H9 (cell line): ENCODE measurements around the gene SHC1. TPM values are rescaled to one million over a fixed set of nuclear protein-coding genes. Genes with fewer than 3 reads are reported as not detected.

ENCODE experiments used
- DNase-seq: peaks from one replicate; pipeline ENCODE4 v3.0.0-alpha.2; 2017
- H2AFZ ChIP-seq: one replicate; pipeline ENCODE4 v1.6.1; 2013; ENCODE audit warnings: mild to moderate bottlenecking, low read length, control low read depth, moderate library complexity
- H2AK5ac ChIP-seq: 2 replicates; pipeline ENCODE4 v1.6.1; 2013; ENCODE audit warnings: low read length, control low read depth, mixed read lengths; ENCODE audit not compliant: insufficient read length
- H2BK120ac ChIP-seq: one replicate; pipeline ENCODE4 v1.6.1; 2013; ENCODE audit warnings: low read depth, mild to moderate bottlenecking, low read length, control low read depth, inconsistent platforms; ENCODE audit not compliant: poor library complexity, severe bottlenecking
- H2BK12ac ChIP-seq: 2 replicates; pipeline ENCODE4 v1.6.1; 2013; ENCODE audit warnings: low read length, control low read depth, mixed read lengths, low read depth; ENCODE audit not compliant: insufficient read length
- H2BK15ac ChIP-seq: 2 replicates; pipeline ENCODE4 v1.6.1; 2013; ENCODE audit warnings: low read depth, low read length, control low read depth
- H2BK20ac ChIP-seq: one replicate; pipeline ENCODE4 v1.6.1; 2013; ENCODE audit warnings: low read depth, mild to moderate bottlenecking, low read length, control low read depth, inconsistent platforms; ENCODE audit not compliant: poor library complexity, severe bottlenecking
- H2BK5ac ChIP-seq: 2 replicates; pipeline ENCODE4 v1.6.1; 2013; ENCODE audit warnings: low read length, control low read depth, mixed read lengths; ENCODE audit not compliant: insufficient read length
- H3K14ac ChIP-seq: 2 replicates; pipeline ENCODE4 v1.6.1; 2013; ENCODE audit warnings: low read length, control low read depth; ENCODE audit not compliant: insufficient read depth
- H3K18ac ChIP-seq: 2 replicates; pipeline ENCODE4 v1.6.1; 2013; ENCODE audit warnings: low read depth, mild to moderate bottlenecking, mixed read lengths, low read length, control low read depth; ENCODE audit not compliant: insufficient read length
- H3K23ac ChIP-seq: 2 replicates; pipeline ENCODE4 v1.6.1; 2013; ENCODE audit warnings: low read length, control low read depth, mixed read lengths, low read depth; ENCODE audit not compliant: insufficient read length
- H3K23me2 ChIP-seq: 2 replicates; pipeline ENCODE4 v1.6.1; 2013; ENCODE audit warnings: low read depth, mild to moderate bottlenecking, mixed read lengths, low read length, control low read depth; ENCODE audit not compliant: insufficient read length, poor library complexity, severe bottlenecking
- H3K27ac ChIP-seq: 2 replicates; pipeline ENCODE4 v1.5.1; 2013; ENCODE audit warnings: low read length, control low read depth, mixed read lengths, low read depth; ENCODE audit not compliant: insufficient read length
- H3K27me3 ChIP-seq: 2 replicates; pipeline ENCODE4 v1.6.1; 2013; ENCODE audit warnings: low read length, control low read depth, inconsistent platforms; ENCODE audit not compliant: insufficient read depth
- H3K4ac ChIP-seq: 2 replicates; pipeline ENCODE4 v1.6.1; 2013; ENCODE audit warnings: low read depth, mild to moderate bottlenecking, control low read depth, inconsistent platforms, low read length, moderate library complexity
- H3K4me1 ChIP-seq: 2 replicates; pipeline ENCODE4 v1.6.1; 2013; ENCODE audit warnings: low read length, control low read depth, inconsistent platforms; ENCODE audit not compliant: insufficient read depth
- H3K4me2 ChIP-seq: 2 replicates; pipeline ENCODE4 v1.6.1; 2013; ENCODE audit warnings: low read length, control low read depth, mixed read lengths; ENCODE audit not compliant: insufficient read length, insufficient read depth
- H3K56ac ChIP-seq: 2 replicates; pipeline ENCODE4 v1.6.1; 2013; ENCODE audit warnings: low read depth, mild to moderate bottlenecking, mixed read lengths, low read length, control low read depth; ENCODE audit not compliant: insufficient read length
- H3K79me1 ChIP-seq: 2 replicates; pipeline ENCODE4 v1.6.1; 2013; ENCODE audit warnings: low read depth, mild to moderate bottlenecking, moderate library complexity, low read length, control low read depth, inconsistent platforms; ENCODE audit not compliant: insufficient read depth, poor library complexity, severe bottlenecking
- H3K79me2 ChIP-seq: 2 replicates; pipeline ENCODE4 v1.6.1; 2013; ENCODE audit warnings: low read length, control low read depth, inconsistent platforms; ENCODE audit not compliant: insufficient read depth
- H3K9ac ChIP-seq: 2 replicates; pipeline ENCODE4 v1.6.1; 2013; ENCODE audit warnings: low read length, control low read depth, mixed read lengths; ENCODE audit not compliant: insufficient read length; ENCODE audit errors: extremely low read depth
- H3K9me3 ChIP-seq: one replicate; pipeline ENCODE4 v1.6.1; 2013; ENCODE audit warnings: low read depth, low read length, inconsistent platforms; ENCODE audit not compliant: control insufficient read depth
- H3T11ph ChIP-seq: one replicate; pipeline ENCODE4 v1.6.1; 2013; ENCODE audit warnings: mild to moderate bottlenecking, low read length, control low read depth, inconsistent platforms
- H4K20me1 ChIP-seq: one replicate; pipeline ENCODE4 v1.6.1; 2013; ENCODE audit not compliant: control insufficient read depth, insufficient read length, insufficient read depth
- H4K5ac ChIP-seq: 2 replicates; pipeline ENCODE4 v1.6.1; 2013; ENCODE audit warnings: low read depth, mild to moderate bottlenecking, mixed read lengths, low read length, control low read depth; ENCODE audit not compliant: insufficient read length
- H4K8ac ChIP-seq: replicated peaks from 2 replicates; pipeline ENCODE4 v1.6.1; 2013; ENCODE audit warnings: low read length, control low read depth, mixed read lengths, low read depth; ENCODE audit not compliant: insufficient read length
- H4K91ac ChIP-seq: 2 replicates; pipeline ENCODE4 v1.6.1; 2013; ENCODE audit warnings: low read depth, mild to moderate bottlenecking, moderate library complexity, mixed read lengths, low read length, control low read depth; ENCODE audit not compliant: insufficient read length
- H3K27ac Mint-ChIP-seq, 3 experiments: 2 replicates in 2 of 3; 3 replicates in 1 of 3; pipeline ENCODE4 v1.8.0; 2020 to 2021; ENCODE audit warnings: mixed read lengths in 3 of 3, mild to moderate bottlenecking in 1 of 3, moderate library complexity in 1 of 3
- H3K27me3 Mint-ChIP-seq: 2 replicates; pipeline ENCODE4 v1.8.0; 2021; ENCODE audit warnings: low read depth, mild to moderate bottlenecking, moderate library complexity, mixed read lengths
- H3K36me3 Mint-ChIP-seq, 3 experiments: 2 replicates in 2 of 3; 3 replicates in 1 of 3; pipeline ENCODE4 v1.8.0; 2020 to 2021; ENCODE audit warnings: low read depth in 3 of 3, mixed read lengths in 3 of 3; ENCODE audit not compliant: insufficient read depth in 1 of 3
- H3K4me1 Mint-ChIP-seq, 2 experiments: 2 replicates each; pipeline ENCODE4 v1.8.0; 2020; ENCODE audit warnings: mixed read lengths in 2 of 2
- H3K4me3 Mint-ChIP-seq, 2 experiments: 2 replicates in 1 of 2; 3 replicates in 1 of 2; pipeline ENCODE4 v1.8.0; 2020 to 2021; ENCODE audit warnings: mild to moderate bottlenecking in 2 of 2, mixed read lengths in 2 of 2, moderate library complexity in 1 of 2
- H3K9me3 Mint-ChIP-seq, 2 experiments: 2 replicates in 1 of 2; 3 replicates in 1 of 2; pipeline ENCODE4 v1.8.0; 2020; ENCODE audit warnings: mild to moderate bottlenecking in 2 of 2, mixed read lengths in 2 of 2, moderate library complexity in 1 of 2
- WGBS: extraction: QIAGEN DNeasy Blood & Tissue Kit; methylation state at CpG from one replicate; pipeline ENCODE4 v1.1.7; 2013; ENCODE audit warnings: missing lambda C conversion rate, low lambda C conversion rate, mixed read lengths; ENCODE audit not compliant: insufficient read length; ENCODE audit errors: extremely low coverage; 5-methylcytosine and 5-hydroxymethylcytosine counted together
- total RNA-seq: library from RNA; stranded (reverse); gene quantifications from 2 replicates; pipeline ENCODE4 v1.2.1, GENCODE V29; 2021
- TF ChIP-seq, protein P1 (sequence below): fragments of 200-600 bp; sonication (generic); conservative IDR thresholded peaks from 3 replicates; pipeline ENCODE4 v1.8.0; 2021; ENCODE audit warnings: antibody characterized with exemption, mild to moderate bottlenecking

The SHC1 gene
- total RNA-seq, 1 experiment from 2014 or later: 168 TPM

DNA sequence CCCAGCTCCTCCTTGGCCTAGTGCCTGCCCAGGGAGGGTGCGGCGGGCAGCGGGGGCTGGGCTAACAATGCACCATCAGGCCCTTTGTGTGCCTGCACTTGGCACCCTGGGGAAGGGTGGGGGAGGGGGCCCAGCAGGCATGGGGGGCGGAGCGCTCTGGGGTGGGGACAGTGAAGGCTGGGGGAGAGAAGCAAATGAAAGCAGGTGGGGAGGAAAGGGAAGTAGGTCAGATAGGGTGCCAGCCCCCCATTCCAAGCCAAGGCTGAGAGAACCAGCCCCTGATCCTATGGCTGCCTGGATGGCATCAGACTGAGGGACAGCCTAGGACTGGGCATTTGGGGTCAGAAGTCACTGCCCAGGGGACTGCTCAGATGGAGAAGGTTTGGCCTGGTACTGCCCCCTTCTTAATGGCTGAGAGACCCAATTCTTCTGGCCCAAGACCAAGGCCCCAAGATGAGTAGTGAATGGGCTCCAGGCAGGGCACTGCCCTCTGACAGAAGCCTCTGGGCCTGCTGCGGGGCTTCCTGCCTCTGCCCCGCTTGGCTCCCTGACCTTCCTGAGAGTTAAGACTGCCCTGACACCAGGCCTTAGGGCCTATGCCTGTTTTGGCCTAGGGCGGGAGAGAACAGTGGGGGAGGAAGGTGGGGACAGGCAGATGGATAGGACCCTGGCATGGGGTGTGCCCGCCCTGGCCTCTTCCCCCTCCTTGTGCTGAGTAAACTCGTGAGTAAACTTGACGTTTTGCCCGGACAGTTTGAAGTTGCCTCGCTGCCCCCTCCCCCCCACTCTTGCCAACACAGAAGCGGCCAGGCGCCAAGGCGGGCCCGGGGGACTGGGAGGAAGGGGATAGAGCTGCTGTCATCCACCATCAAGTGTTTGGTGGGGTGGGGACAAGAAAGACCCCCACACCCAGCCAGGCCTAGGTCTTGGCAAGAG, 34.8 kb upstream of the SHC1 start:
- Histone ChIP-seq H3K27ac (no peak overlapping the region), H2BK20ac (no peak overlapping the region)

More for the DNA sequence above, 34.8 kb upstream of the SHC1 start:
- Histone ChIP-seq H3K56ac (no peak overlapping the region), H4K20me1 (no peaks in the 10 kb centered on the region), H3K14ac (no peak overlapping the region), H2BK120ac (no peak overlapping the region), H4K5ac (no peak overlapping the region), H4K8ac (no peak overlapping the region), H4K91ac (no peak overlapping the region), H3K27me3 (no peaks in the 10 kb centered on the region), H3K79me1 (no peaks in the 10 kb centered on the region), H2AK5ac (no peak overlapping the region), H2AFZ (no peak overlapping the region), H3K4me2 (no peak overlapping the region), H2BK12ac (no peak overlapping the region), H2BK5ac (no peak overlapping the region), H3K9ac (no peak overlapping the region), H3K4ac (no peak overlapping the region), H2BK15ac (no peak overlapping the region), H3K23ac (no peak overlapping the region), H3T11ph (no peak overlapping the region), H3K79me2 (no peaks in the 10 kb centered on the region; the same call in 1 of the 2 replicates), H3K18ac (no peak overlapping the region), H3K23me2 (peaks cover 19% of the 10 kb centered on the region), H3K4me1 (peaks cover 5% of the 10 kb centered on the region; the same call in 1 of the 2 replicates), H3K9me3 (no peaks in the 10 kb centered on the region)
- WGBS: no CpG with 5 or more reads among the region's 17 CpGs
- Mint-ChIP-seq H3K27me3 (no peaks in the 10 kb centered on the region), H3K4me1 (peaks cover 38 to 47% of the 10 kb centered on the region in 2 experiments), H3K27ac (peak overlapping the region in 1 of 3 experiments; percentile 37; a peak in 2 of 7 replicates), H3K9me3 (no peaks in the 10 kb centered on the region; a peak in 1 of 5 replicates), H3K36me3 (no peaks in the 10 kb centered on the region; a peak in 2 of 7 replicates), H3K4me3 (peak overlapping the region in 1 of 2 experiments; percentile 52; a peak in 2 of 5 replicates)
- DNase-seq: no peak
- TF ChIP-seq, protein P1, sequence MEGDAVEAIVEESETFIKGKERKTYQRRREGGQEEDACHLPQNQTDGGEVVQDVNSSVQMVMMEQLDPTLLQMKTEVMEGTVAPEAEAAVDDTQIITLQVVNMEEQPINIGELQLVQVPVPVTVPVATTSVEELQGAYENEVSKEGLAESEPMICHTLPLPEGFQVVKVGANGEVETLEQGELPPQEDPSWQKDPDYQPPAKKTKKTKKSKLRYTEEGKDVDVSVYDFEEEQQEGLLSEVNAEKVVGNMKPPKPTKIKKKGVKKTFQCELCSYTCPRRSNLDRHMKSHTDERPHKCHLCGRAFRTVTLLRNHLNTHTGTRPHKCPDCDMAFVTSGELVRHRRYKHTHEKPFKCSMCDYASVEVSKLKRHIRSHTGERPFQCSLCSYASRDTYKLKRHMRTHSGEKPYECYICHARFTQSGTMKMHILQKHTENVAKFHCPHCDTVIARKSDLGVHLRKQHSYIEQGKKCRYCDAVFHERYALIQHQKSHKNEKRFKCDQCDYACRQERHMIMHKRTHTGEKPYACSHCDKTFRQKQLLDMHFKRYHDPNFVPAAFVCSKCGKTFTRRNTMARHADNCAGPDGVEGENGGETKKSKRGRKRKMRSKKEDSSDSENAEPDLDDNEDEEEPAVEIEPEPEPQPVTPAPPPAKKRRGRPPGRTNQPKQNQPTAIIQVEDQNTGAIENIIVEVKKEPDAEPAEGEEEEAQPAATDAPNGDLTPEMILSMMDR: no peak
